Activated B cell treated with CpG ODN at 0.5 μM for 24 hours (primary cell): Measurements from ENCODE around the gene GARNL3. TPM values are rescaled to one million over a fixed set of nuclear protein-coding genes. Genes with fewer than 3 reads are reported as not detected.

Experiments used
- ATAC-seq: fragments of 200-7000 bp; cut with Tn5 transposase; one replicate; pipeline ENCODE4 v1.10.0; 2021; ENCODE audit warnings: low read depth, mild to moderate bottlenecking, moderate library complexity
- CTCF ChIA-PET: fragments of 350-600 bp; sonication (Branson Sonifier 250); formaldehyde crosslinking; loops from one replicate; lab custom pipeline; 2021; ENCODE audit warnings: antibody characterized with exemption; lab: Charles Lee
- POLR2A ChIA-PET: fragments of 350-600 bp; sonication (Branson Sonifier 250); formaldehyde crosslinking; loops from one replicate; lab custom pipeline; 2021; ENCODE audit warnings: antibody characterized with exemption; lab: Charles Lee
- DNase-seq: peaks from one replicate; pipeline ENCODE4 v3.0.0; 2022
- H3K27ac Mint-ChIP-seq: one replicate; pipeline ENCODE4 v1.8.0; 2020; ENCODE audit warnings: mixed read lengths
- H3K27me3 Mint-ChIP-seq: one replicate; pipeline ENCODE4 v1.8.0; 2021; ENCODE audit warnings: mixed read lengths
- H3K36me3 Mint-ChIP-seq: one replicate; pipeline ENCODE4 v1.8.0; 2021; ENCODE audit warnings: low read depth, mixed read lengths
- H3K4me1 Mint-ChIP-seq: one replicate; pipeline ENCODE4 v1.8.0; 2021; ENCODE audit warnings: mixed read lengths
- H3K4me3 Mint-ChIP-seq: one replicate; pipeline ENCODE4 v1.8.0; 2020; ENCODE audit warnings: mild to moderate bottlenecking, mixed read lengths
- H3K9me3 Mint-ChIP-seq: one replicate; pipeline ENCODE4 v1.8.0; 2020; ENCODE audit warnings: mixed read lengths
- intact Hi-C: fragments of 100-400 bp; cut with micrococcal nuclease; formaldehyde crosslinking; loops from one replicate; pipeline ENCODE4 v1.15.1; 2024
- total RNA-seq: library from RNA; stranded (reverse); gene quantifications from 2 replicates; pipeline ENCODE4 v1.2.3, GENCODE V29; 2022
- TF ChIP-seq, protein P1 (sequence below): fragments of 200-600 bp; IDR thresholded peaks from one replicate; pipeline ENCODE4 v1.8.0; 2022; ENCODE audit warnings: antibody characterized with exemption, mild to moderate bottlenecking

The GARNL3 gene
- total RNA-seq, 1 donor from 2014 or later = 10.4 TPM

DNA sequence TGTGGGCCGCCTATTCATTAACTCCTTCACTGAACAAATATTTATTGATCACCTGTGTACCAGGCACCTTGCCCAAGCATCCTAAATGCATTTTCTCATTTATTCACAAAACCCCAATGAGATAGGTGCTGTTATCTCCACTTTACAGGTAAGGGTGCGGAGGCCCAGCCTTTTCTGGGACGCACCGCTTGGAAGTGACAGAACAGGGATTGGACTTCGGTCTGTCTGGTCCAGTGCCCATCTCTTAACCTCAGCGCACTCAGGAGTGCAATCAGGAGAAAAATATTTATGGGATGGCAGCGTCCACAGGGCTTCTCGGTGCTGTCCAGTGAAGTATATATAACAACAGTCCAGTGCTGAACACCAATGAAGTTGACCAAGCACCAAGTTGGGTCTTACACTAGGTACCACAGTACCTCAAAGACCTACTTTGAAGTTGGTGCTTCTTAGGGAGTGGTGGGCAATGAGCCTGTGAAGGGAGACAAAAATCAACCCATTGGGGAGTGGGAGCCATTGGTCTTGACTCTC, 18.9 kb upstream of the GARNL3 start:
- peak overlapping the region; percentile 90 for H3K4me3 Mint-ChIP-seq
- peaks cover 11% of the 10 kb centered on the region for H3K4me1 Mint-ChIP-seq
- H3K27ac Mint-ChIP-seq = no peak overlapping the region
- no peak for DNase-seq
- TF ChIP-seq, protein P1, sequence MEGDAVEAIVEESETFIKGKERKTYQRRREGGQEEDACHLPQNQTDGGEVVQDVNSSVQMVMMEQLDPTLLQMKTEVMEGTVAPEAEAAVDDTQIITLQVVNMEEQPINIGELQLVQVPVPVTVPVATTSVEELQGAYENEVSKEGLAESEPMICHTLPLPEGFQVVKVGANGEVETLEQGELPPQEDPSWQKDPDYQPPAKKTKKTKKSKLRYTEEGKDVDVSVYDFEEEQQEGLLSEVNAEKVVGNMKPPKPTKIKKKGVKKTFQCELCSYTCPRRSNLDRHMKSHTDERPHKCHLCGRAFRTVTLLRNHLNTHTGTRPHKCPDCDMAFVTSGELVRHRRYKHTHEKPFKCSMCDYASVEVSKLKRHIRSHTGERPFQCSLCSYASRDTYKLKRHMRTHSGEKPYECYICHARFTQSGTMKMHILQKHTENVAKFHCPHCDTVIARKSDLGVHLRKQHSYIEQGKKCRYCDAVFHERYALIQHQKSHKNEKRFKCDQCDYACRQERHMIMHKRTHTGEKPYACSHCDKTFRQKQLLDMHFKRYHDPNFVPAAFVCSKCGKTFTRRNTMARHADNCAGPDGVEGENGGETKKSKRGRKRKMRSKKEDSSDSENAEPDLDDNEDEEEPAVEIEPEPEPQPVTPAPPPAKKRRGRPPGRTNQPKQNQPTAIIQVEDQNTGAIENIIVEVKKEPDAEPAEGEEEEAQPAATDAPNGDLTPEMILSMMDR = no peak
- no peaks in the 10 kb centered on the region for H3K27me3 Mint-ChIP-seq
- no peak for ATAC-seq
- intact Hi-C loops = loop anchor here (1.0 to 5.0 kb wide), 5 partner anchors 21 to 822 kb away; partner anchors contain the start of genes LRSAM1, NAIF1, RPL12 and SLC25A25
- CTCF ChIA-PET = interaction anchor here (3.2 kb wide), 1 partner anchor 31 kb away, joined by 8 read pairs; no protein-coding TSS in a partner anchor
- no peaks in the 10 kb centered on the region for H3K9me3 Mint-ChIP-seq
- H3K36me3 Mint-ChIP-seq = peaks cover 3% of the 10 kb centered on the region
- POLR2A ChIA-PET = interaction anchor here (1.0 to 1.9 kb wide), 4 partner anchors 20 to 205 kb away, joined by 3 to 16 read pairs (median 7); partner anchors contain the start of genes LRSAM1 and RPL12

DNA sequence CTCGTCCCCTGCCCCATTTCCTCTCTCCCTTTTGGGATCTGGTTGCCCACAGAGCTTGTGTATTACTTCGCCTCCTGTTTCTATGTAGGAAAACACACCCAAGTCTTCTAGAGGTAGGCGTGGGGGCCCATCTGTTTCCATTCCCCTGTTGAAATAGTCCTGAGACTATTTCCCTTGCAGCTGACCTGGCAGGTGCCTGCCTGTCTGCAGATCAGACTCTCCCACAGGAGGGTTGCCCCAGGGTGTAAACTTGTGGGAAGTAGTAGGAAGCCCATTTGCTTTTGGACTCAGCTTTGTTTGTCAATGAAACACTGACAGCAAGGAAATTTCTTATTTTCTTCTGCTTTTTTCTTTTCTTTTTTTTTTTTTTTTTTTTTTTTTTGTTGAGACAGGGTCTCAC, 16.3 kb upstream of the GARNL3 start:
- DNase-seq (no peak), ATAC-seq (no peak)
- intact Hi-C loops = loop anchor here (5.0 kb wide), 1 partner anchor 819 kb away; the partner anchor contains the start of genes NAIF1 and SLC25A25
- TF ChIP-seq, protein P1 = no peak
- no peak overlapping the region for H3K4me3 Mint-ChIP-seq
- CTCF ChIA-PET = interaction anchor here (0.5 kb wide), 1 partner anchor 622 kb away, joined by 3 read pairs; no protein-coding TSS in a partner anchor
- no peaks in the 10 kb centered on the region for H3K27me3 Mint-ChIP-seq
- POLR2A ChIA-PET = no interaction called here
- H3K36me3 Mint-ChIP-seq = peaks cover 3% of the 10 kb centered on the region
- no peaks in the 10 kb centered on the region for H3K9me3 Mint-ChIP-seq
- peaks cover 11% of the 10 kb centered on the region for H3K4me1 Mint-ChIP-seq
- H3K27ac Mint-ChIP-seq = no peak overlapping the region

DNA sequence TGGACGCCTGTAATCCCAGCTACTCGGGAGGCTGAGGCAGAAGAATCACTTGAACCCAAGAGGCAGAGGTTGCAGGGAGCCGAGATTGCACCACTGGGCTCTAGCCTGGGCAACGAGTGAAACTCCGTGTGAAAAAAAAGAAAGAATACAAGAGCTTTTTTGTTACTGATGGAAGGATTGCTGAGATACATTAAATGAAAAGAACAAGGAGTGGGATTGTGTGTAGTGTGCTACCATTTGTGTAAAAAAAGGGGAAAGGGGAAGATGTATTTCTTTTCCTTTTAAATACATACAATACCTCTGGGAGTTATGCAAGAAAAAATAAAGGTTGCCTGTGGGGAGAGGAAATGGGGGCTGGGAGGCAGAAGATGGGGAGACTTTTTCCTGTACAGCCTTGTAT, 14.7 kb upstream of the GARNL3 start:
- ChIA-PET CTCF (no interaction called here), POLR2A (no interaction called here)
- ATAC-seq (no peak), DNase-seq (no peak)
- no peak overlapping the region for H3K27ac Mint-ChIP-seq
- H3K27me3 Mint-ChIP-seq = no peaks in the 10 kb centered on the region
- no peak overlapping the region for H3K4me3 Mint-ChIP-seq
- intact Hi-C loops = loop anchor here (5.0 kb wide), 1 partner anchor 817 kb away; the partner anchor contains the start of genes NAIF1 and SLC25A25
- TF ChIP-seq, protein P1 = no peak
- peaks cover 1% of the 10 kb centered on the region for H3K36me3 Mint-ChIP-seq
- peaks cover 8% of the 10 kb centered on the region for H3K4me1 Mint-ChIP-seq
- no peaks in the 10 kb centered on the region for H3K9me3 Mint-ChIP-seq

DNA sequence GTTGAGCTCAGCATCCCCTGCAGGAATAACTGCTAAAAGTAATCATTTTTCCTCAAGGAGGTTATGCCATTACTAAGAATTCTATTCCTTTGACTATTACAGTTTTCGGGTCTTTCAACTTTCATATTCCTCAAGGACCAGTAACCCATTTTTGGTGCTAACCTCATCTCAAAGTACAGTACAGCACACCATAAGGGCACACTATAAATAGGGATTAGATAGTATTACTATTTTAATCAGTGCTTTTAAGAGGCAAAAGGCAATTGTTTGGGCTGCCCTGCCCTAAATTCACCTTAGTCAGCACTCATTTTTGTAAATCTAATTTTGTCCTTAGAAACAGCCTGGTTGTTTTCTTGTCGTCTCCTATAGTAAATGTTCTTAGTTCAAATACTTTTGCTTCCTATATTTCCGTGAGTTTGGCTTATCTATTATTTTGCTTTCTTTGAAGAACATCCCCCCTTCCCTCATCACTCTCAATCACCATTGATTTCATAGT, 13.6 kb upstream of the GARNL3 start:
- H3K27me3 Mint-ChIP-seq = no peaks in the 10 kb centered on the region
- no peak overlapping the region for H3K27ac Mint-ChIP-seq
- no peaks in the 10 kb centered on the region for H3K9me3 Mint-ChIP-seq
- TF ChIP-seq, protein P1 = no peak
- CTCF ChIA-PET = no interaction called here
- POLR2A ChIA-PET = no interaction called here
- DNase-seq = no peak
- no peak overlapping the region for H3K4me3 Mint-ChIP-seq
- intact Hi-C loops = no loop called here
- no peaks in the 10 kb centered on the region for H3K36me3 Mint-ChIP-seq
- no peaks in the 10 kb centered on the region for H3K4me1 Mint-ChIP-seq
- no peak for ATAC-seq

DNA sequence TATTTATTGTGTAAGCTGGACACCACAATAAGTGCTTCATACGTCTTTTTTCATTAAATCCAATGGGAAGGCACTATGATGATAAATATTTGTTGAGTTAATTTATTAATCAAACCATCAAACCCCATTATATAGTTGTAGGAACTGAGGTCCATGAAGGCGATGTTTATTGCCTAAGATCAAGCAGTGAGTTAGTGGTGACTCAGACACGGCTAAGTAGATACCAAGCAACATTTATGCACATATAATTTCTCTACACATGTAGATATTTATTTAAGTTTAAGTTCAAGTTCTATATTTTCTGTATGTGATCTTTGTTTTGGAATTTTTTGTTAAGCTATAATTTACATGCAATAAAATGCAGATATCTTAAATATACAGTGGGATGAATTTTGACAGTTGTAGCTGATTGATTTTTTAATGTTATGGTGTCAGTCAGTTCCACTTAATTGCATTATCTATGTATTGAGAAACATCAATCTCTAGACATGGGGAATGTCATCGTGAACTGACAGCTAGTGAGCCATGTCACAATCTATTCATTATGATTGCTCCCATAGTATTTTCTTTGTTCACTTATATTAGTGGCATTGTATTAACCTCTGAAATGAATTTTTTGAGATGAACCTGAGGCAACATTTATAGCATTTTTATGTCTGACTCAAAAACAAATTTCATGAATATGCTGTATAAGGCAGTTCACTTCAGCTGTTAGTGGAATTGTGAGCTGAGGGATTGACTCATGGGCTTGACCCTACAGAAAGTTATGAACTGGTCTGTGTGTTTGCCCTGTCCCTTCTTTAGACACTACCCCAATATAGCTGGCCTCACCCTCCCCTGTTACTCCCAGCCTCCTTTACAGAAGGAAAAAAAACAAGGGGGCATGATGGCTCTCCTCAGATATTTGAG, 11.9 kb upstream of the GARNL3 start:
- Mint-ChIP-seq H3K36me3 (no peaks in the 10 kb centered on the region), H3K27me3 (no peaks in the 10 kb centered on the region), H3K27ac (no peak overlapping the region), H3K9me3 (no peaks in the 10 kb centered on the region), H3K4me1 (no peaks in the 10 kb centered on the region), H3K4me3 (no peak overlapping the region)
- POLR2A ChIA-PET = no interaction called here
- no peak for ATAC-seq
- intact Hi-C loops = no loop called here
- CTCF ChIA-PET = no interaction called here
- DNase-seq = no peak
- TF ChIP-seq, protein P1 = no peak
